ENCODE results near the gene ADARB2.

GRCh38 chr10:1320739-1321320 lies 416.5 kb downstream of the ADARB2 start:
- TF ChIP-seq CTCF (IDR thresholded peaks at IDR 0.05; ENCODE audit: insufficient read depth, low read length) = no peak
- no peak for TF ChIP-seq POLR2AphosphoS5 (IDR thresholded peaks at IDR 0.05; ENCODE audit: low read depth)

Data from HL-60 (cell line).